HCT116 (cell line): ENCODE data around the gene PTGER1. TPM values are rescaled to one million over a fixed set of nuclear protein-coding genes. Genes with fewer than 3 reads are reported as not detected.
A peak's percentile ranks its signal among the peaks of the same experiment; 100 is the strongest.

Experiments
- ATAC-seq: fragments of 200-7000 bp; cut with Tn5 transposase; 2 replicates; pipeline ENCODE4 v1.9.1; 2020; ENCODE audit warnings: mild to moderate bottlenecking, moderate library complexity
- BruUV-seq: library from RNA; stranded (reverse); fragments of 400-500 nt; replicated peaks from 2 replicates; lab custom pipeline; 2021; lab: Mats Ljungman, UMichigan
- CTCF ChIA-PET: fragments of 300-600 bp; sonication (Branson Sonifier 250); formaldehyde crosslinking; loops from one replicate; lab custom pipeline; 2021; ENCODE audit warnings: antibody characterized with exemption; lab: Charles Lee
- POLR2A ChIA-PET: fragments of 300-600, 350-600 bp; sonication (Branson Sonifier 250); formaldehyde crosslinking; loops from one replicate; lab custom pipeline; 2021; ENCODE audit warnings: antibody characterized with exemption; lab: Charles Lee
- RAD21 ChIA-PET, 2 experiments: fragments of 300-600 bp; sonication (Branson Sonifier 250); formaldehyde crosslinking; loops; one replicate each; lab custom pipeline; 2023; ENCODE audit warnings: low total read pairs in 2 of 2; ENCODE audit not compliant: uncharacterized antibody in 2 of 2, unreplicated experiment in 2 of 2, low non-redundant PET in 1 of 2; lab: Charles Lee
- DNase-seq: peaks from one replicate; pipeline ENCODE4 v3.0.0-alpha.2; 2010; ENCODE audit warnings: low read depth, low spot score
- H2AFZ ChIP-seq: fragments of 200-600 bp; shearing (Covaris generic), sonication (generic); 2 replicates; pipeline ENCODE4 v1.6.1; 2017; ENCODE audit warnings: low read depth, mixed run types, mixed read lengths, antibody characterized with exemption, low read length; ENCODE audit not compliant: poor library complexity, severe bottlenecking
- H3K27ac ChIP-seq: 2 replicates; pipeline ENCODE4 v1.5.1; 2012; ENCODE audit warnings: low read depth, low read length
- H3K27me3 ChIP-seq: fragments of 200-600 bp; sonication (generic); 2 replicates; pipeline ENCODE4 v1.6.1; 2016; ENCODE audit warnings: mixed run types, low read length, mixed read lengths; ENCODE audit not compliant: insufficient read depth
- H3K36me3 ChIP-seq, 2 experiments: fragments of 200-500 bp in 1 of 2; fragments of 200-600 bp in 1 of 2; sonication (Bioruptor generic) in 1 of 2; sonication (generic) in 1 of 2; 2 replicates each; pipeline versions ENCODE4 v1.5.1 to v1.6.1; 2014 to 2016; ENCODE audit warnings: low read length in 2 of 2, inconsistent platforms in 1 of 2, mixed read lengths in 1 of 2, mixed run types in 1 of 2; ENCODE audit not compliant: insufficient read depth in 2 of 2, control insufficient read depth in 1 of 2
- H3K4me1 ChIP-seq, 2 experiments: fragments of 200-600 bp in 1 of 2; sonication (generic) in 1 of 2; 2 replicates each; pipeline versions ENCODE4 v1.5.1 to v1.6.1; 2012 to 2017; ENCODE audit warnings: low read length in 2 of 2, inconsistent platforms in 1 of 2, mild to moderate bottlenecking in 1 of 2, mixed read lengths in 1 of 2, mixed run types in 1 of 2, moderate library complexity in 1 of 2; ENCODE audit not compliant: insufficient read depth in 2 of 2, control insufficient read depth in 1 of 2
- H3K4me2 ChIP-seq: fragments of 200-600 bp; sonication (generic); 2 replicates; pipeline ENCODE4 v1.6.1; 2017; ENCODE audit warnings: mixed run types, low read length, mixed read lengths
- H3K4me3 ChIP-seq, 2 experiments: fragments of 200-600 bp in 1 of 2; sonication (generic) in 1 of 2; replicated peaks in 1 of 2; 2 replicates each; pipeline ENCODE4 v1.5.1; 2011 to 2016; ENCODE audit warnings: low read length in 2 of 2, control low read depth in 1 of 2, low read depth in 1 of 2, mild to moderate bottlenecking in 1 of 2, mixed read lengths in 1 of 2, mixed run types in 1 of 2
- H3K79me2 ChIP-seq: fragments of 200-600 bp; sonication (generic); 2 replicates; pipeline ENCODE4 v1.6.1; 2017; ENCODE audit warnings: mild to moderate bottlenecking, mixed run types, low read length, moderate library complexity, mixed read lengths; ENCODE audit not compliant: insufficient read depth
- H3K9ac ChIP-seq: fragments of 200-600 bp; sonication (generic); 2 replicates; pipeline ENCODE4 v1.6.1; 2016; ENCODE audit warnings: low read length, mixed read lengths
- H3K9me2 ChIP-seq: fragments of 200-600 bp; sonication (generic), shearing (Covaris generic); 2 replicates; pipeline ENCODE4 v1.6.1; 2017; ENCODE audit warnings: mixed run types, mild to moderate bottlenecking, moderate library complexity; ENCODE audit not compliant: insufficient read depth
- H3K9me3 ChIP-seq, 2 experiments: fragments of 200-500 bp in 1 of 2; fragments of 200-600 bp in 1 of 2; sonication (Bioruptor generic) in 1 of 2; sonication (generic) in 1 of 2; 2 replicates each; pipeline ENCODE4 v1.6.1; 2014 to 2017; ENCODE audit warnings: low read length in 2 of 2, mixed read lengths in 2 of 2, inconsistent platforms in 1 of 2, low read depth in 1 of 2, mild to moderate bottlenecking in 1 of 2, mixed run types in 1 of 2, moderate library complexity in 1 of 2; ENCODE audit not compliant: control insufficient read depth in 1 of 2, insufficient read depth in 1 of 2
- H4K20me1 ChIP-seq: fragments of 200-600 bp; sonication (generic), shearing (Covaris generic); 2 replicates; pipeline ENCODE4 v1.6.1; 2017; ENCODE audit warnings: mixed run types, mild to moderate bottlenecking, moderate library complexity; ENCODE audit not compliant: insufficient read depth
- CBX3 ChIP-seq: IDR thresholded peaks from 2 replicates; pipeline ENCODE4 v1.6.1; 2012; ENCODE audit warnings: low read depth
- CEBPB ChIP-seq: IDR thresholded peaks from 2 replicates; pipeline ENCODE4 v1.6.1; 2012; ENCODE audit warnings: low read depth
- ELF1 ChIP-seq: IDR thresholded peaks from 2 replicates; pipeline ENCODE4 v1.6.1; 2012; ENCODE audit warnings: low read depth, borderline replicate concordance
- EZH2 ChIP-seq: fragments of 200-600 bp; sonication (generic); IDR thresholded peaks from 2 replicates; pipeline ENCODE4 v1.6.1; 2017; ENCODE audit warnings: antibody characterized with exemption, mixed run types
- EZH2phosphoT487 ChIP-seq: fragments of 200-600 bp; IDR thresholded peaks from 2 replicates; pipeline ENCODE4 v1.6.1; 2018; ENCODE audit warnings: antibody characterized with exemption, borderline replicate concordance
- JUND ChIP-seq: IDR thresholded peaks from 2 replicates; pipeline ENCODE4 v1.6.1; 2012
- POLR2A ChIP-seq: IDR thresholded peaks from 2 replicates; pipeline ENCODE4 v1.7.0; 2011; ENCODE audit warnings: borderline replicate concordance; ENCODE audit not compliant: insufficient read depth, insufficient read length; ENCODE audit errors: extremely low read depth
- SIN3A ChIP-seq: IDR thresholded peaks from 2 replicates; pipeline ENCODE4 v1.6.1; 2012; ENCODE audit warnings: low read depth
- TCF7L2 ChIP-seq: IDR thresholded peaks from 2 replicates; pipeline ENCODE4 v1.7.0; 2011; ENCODE audit warnings: borderline replicate concordance, inconsistent platforms; ENCODE audit not compliant: insufficient read depth, insufficient read length; ENCODE audit errors: extremely low read depth
- ZFX ChIP-seq: fragments of 450-650 bp; IDR thresholded peaks from 2 replicates; pipeline ENCODE4 v1.6.1; 2017
- intact Hi-C: fragments of 100-400 bp; cut with micrococcal nuclease; formaldehyde crosslinking; loops from 2 replicates; pipeline ENCODE4 v1.10.0; 2022
- total RNA-seq: library from RNA; stranded (reverse); gene quantifications from one replicate; pipeline ENCODE4 v1.2.1, GENCODE V29; 2021; ENCODE audit not compliant: unreplicated experiment
- TF ChIP-seq, protein P1 (sequence below): IDR thresholded peaks from 2 replicates; pipeline ENCODE4 v1.6.1; 2012
- TF ChIP-seq, protein P2 (sequence below): IDR thresholded peaks from 2 replicates; pipeline ENCODE4 v1.6.1; 2011; ENCODE audit warnings: mild to moderate bottlenecking, low read length, moderate library complexity; ENCODE audit not compliant: insufficient replicate concordance; ENCODE audit errors: extremely low read depth
- TF ChIP-seq, protein P3 (sequence below): IDR thresholded peaks from 2 replicates; pipeline ENCODE4 v1.6.1; 2012; ENCODE audit warnings: low read depth

The PTGER1 gene
- total RNA-seq, 1 experiment from 2014 or later = 1.1 TPM

DNA sequence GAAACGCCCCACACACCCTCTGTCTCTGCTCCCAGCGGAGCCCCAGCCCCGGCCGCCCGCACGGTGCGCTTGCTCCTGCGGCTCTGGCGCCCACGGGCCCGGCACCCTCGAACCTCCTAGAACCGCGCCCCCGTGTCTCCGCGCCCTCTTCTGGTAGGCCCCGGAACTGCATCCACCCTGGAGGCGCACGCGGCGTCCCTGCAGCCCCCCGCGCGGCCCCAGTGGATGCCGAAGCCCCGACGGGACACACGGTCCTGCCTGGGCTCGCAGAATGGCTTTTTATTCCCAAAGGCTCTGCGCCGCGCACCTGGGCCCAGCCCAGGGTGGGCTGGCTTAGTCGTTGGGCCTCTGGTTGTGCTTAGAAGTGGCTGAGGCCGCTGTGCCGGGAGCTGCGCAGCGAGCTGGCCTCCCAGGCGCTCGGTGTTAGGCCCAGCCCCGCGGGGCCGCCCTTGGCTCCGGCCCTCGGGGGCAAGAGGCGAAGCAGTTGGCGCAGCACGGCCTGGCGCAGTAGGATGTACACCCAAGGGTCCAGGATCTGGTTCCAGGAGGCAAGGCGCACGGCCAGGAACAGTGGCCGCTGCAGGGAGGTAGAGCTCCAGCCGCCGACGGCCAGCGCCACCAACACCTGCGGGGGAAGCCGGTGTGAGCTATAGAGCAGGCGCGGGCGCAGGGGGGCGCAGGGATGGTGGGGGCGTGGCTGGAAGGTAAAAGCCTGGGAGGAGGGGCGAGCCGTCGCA, 2.8 kb downstream of the PTGER1 start (continued):
- no peak for TF ChIP-seq EZH2phosphoT487

DNA sequence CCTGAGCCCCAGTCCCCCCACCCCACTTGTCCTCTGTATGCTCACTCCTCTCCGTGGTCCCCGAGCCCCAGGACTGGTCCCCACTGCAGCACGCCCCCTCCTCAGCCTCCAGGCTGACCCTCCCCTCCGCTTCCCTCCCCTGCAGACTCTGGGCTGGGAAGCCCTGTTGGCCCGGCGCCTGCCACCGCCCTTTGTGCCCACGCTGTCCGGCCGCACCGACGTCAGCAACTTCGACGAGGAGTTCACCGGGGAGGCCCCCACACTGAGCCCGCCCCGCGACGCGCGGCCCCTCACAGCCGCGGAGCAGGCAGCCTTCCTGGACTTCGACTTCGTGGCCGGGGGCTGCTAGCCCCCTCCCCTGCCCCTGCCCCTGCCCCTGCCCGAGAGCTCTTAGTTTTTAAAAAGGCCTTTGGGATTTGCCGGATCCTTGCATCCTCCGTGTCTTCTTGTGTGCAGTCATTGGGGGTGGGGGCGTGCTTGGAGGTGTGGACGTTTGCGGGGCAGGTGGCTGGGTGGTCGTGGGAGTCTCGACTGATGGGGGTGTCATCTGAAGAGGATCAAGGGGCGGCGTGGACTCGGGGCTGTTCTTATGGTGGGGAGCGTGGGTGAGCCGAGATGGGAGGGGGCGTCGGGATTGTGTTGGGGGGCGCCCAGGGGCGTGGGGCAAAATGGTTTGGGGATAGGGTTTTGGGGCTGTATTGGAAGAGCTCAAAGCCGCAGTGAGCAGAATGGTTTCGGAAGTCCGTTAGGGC, 3.5 kb downstream of the PTGER1 start:
- no peak for ATAC-seq
- Histone ChIP-seq H3K9ac (no peak overlapping the region), H3K9me3 (no peaks in the 10 kb centered on the region), H3K27ac (no peak overlapping the region), H3K4me3 (no peak overlapping the region), H3K4me2 (peak overlapping the region; percentile 43), H3K36me3 (no peaks in the 10 kb centered on the region; a peak in 2 of 4 replicates), H3K4me1 (peaks cover 17 to 30% of the 10 kb centered on the region in 2 experiments; a peak in 3 of 4 replicates), H2AFZ (no peak overlapping the region), H3K27me3 (no peaks in the 10 kb centered on the region), H3K79me2 (no peaks in the 10 kb centered on the region), H4K20me1 (no peaks in the 10 kb centered on the region), H3K9me2 (no peaks in the 10 kb centered on the region)
- TF ChIP-seq POLR2A (no peak), ELF1 (no peak), CBX3 (no peak), EZH2phosphoT487 (no peak), JUND (no peak), CEBPB (no peak), SIN3A (no peak), ZFX (no peak), TCF7L2 (no peak), EZH2 (no peak)
- TF ChIP-seq, protein P1, sequence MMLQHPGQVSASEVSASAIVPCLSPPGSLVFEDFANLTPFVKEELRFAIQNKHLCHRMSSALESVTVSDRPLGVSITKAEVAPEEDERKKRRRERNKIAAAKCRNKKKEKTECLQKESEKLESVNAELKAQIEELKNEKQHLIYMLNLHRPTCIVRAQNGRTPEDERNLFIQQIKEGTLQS = no peak
- TF ChIP-seq, protein P2, sequence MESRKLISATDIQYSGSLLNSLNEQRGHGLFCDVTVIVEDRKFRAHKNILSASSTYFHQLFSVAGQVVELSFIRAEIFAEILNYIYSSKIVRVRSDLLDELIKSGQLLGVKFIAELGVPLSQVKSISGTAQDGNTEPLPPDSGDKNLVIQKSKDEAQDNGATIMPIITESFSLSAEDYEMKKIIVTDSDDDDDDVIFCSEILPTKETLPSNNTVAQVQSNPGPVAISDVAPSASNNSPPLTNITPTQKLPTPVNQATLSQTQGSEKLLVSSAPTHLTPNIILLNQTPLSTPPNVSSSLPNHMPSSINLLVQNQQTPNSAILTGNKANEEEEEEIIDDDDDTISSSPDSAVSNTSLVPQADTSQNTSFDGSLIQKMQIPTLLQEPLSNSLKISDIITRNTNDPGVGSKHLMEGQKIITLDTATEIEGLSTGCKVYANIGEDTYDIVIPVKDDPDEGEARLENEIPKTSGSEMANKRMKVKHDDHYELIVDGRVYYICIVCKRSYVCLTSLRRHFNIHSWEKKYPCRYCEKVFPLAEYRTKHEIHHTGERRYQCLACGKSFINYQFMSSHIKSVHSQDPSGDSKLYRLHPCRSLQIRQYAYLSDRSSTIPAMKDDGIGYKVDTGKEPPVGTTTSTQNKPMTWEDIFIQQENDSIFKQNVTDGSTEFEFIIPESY = no peak
- TF ChIP-seq, protein P3, sequence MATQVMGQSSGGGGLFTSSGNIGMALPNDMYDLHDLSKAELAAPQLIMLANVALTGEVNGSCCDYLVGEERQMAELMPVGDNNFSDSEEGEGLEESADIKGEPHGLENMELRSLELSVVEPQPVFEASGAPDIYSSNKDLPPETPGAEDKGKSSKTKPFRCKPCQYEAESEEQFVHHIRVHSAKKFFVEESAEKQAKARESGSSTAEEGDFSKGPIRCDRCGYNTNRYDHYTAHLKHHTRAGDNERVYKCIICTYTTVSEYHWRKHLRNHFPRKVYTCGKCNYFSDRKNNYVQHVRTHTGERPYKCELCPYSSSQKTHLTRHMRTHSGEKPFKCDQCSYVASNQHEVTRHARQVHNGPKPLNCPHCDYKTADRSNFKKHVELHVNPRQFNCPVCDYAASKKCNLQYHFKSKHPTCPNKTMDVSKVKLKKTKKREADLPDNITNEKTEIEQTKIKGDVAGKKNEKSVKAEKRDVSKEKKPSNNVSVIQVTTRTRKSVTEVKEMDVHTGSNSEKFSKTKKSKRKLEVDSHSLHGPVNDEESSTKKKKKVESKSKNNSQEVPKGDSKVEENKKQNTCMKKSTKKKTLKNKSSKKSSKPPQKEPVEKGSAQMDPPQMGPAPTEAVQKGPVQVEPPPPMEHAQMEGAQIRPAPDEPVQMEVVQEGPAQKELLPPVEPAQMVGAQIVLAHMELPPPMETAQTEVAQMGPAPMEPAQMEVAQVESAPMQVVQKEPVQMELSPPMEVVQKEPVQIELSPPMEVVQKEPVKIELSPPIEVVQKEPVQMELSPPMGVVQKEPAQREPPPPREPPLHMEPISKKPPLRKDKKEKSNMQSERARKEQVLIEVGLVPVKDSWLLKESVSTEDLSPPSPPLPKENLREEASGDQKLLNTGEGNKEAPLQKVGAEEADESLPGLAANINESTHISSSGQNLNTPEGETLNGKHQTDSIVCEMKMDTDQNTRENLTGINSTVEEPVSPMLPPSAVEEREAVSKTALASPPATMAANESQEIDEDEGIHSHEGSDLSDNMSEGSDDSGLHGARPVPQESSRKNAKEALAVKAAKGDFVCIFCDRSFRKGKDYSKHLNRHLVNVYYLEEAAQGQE = no peak
- CTCF ChIA-PET = interaction anchor here (0.5 to 1.1 kb wide), 2 partner anchors 9 to 335 kb away, joined by 3 to 4 read pairs; partner anchors contain the start of gene ASF1B
- POLR2A ChIA-PET = no interaction called here
- BruUV-seq = no TSS peak
- DNase-seq = no peak
- intact Hi-C loops = loop anchor here (5.0 kb wide), 1 partner anchor 334 kb away; the partner anchor contains the start of gene ASF1B
- RAD21 ChIA-PET = no interaction called here
